Measurements from ENCODE around the gene UBE2L5.

Gene UBE2L5

GRCh38 chr13:30395192-30396158 lies 26.8 kb upstream of the UBE2L5 start:
- Histone ChIP-seq H3K27ac (ENCODE audit: extremely low read depth, low read depth, low read length) (peak overlapping the region; percentile 41; the same call in 1 of the 2 replicates), H3K4me3 (ENCODE audit: low read depth, low read length) (peak overlapping the region; percentile 38), H3K4me1 (ENCODE audit: control insufficient read depth, insufficient read depth, low read length) (no peaks in the 10 kb centered on the region), H3K9me3 (ENCODE audit: control insufficient read depth, insufficient read depth, low read depth, low read length) (no peaks in the 10 kb centered on the region), H3K36me3 (ENCODE audit: control insufficient read depth in 2 of 2, insufficient read depth in 1 of 2, low read length in 2 of 2) (no peaks in the 10 kb centered on the region)
- ChIA-PET CTCF (interaction anchor here (0.5 to 1.4 kb wide), 2 partner anchors 62 to 263 kb away, joined by 3 read pairs; no protein-coding TSS in a partner anchor), POLR2A (interaction anchor here (1.4 kb wide), 1 partner anchor 70 kb away, joined by 4 read pairs; the partner anchor contains the start of gene HMGB1)
- TF ChIP-seq ZNF501 (tag by site-specific recombination; IDR thresholded peaks at IDR 0.05), result peak; percentile 38; the same call in 1 of the 2 replicates
- no peak for TF ChIP-seq SP3 (tag by site-specific recombination; IDR thresholded peaks at IDR 0.05)
- peak; percentile 83 for TF ChIP-seq TRIM28 (IDR thresholded peaks at IDR 0.05; ENCODE audit: borderline replicate concordance, low read length)
- TF ChIP-seq ZNF23 (tag by site-specific recombination; IDR thresholded peaks at IDR 0.05; ENCODE audit: borderline replicate concordance), result no peak
- peak; percentile 63; the same call in 1 of the 2 replicates for TF ChIP-seq ZNF24 (tag by site-specific recombination; IDR thresholded peaks at IDR 0.05)
- TF ChIP-seq SP7 (tag by site-specific recombination; IDR thresholded peaks at IDR 0.05), result peak; percentile 34; the same call in 1 of the 2 replicates
- peak; percentile 88 for TF ChIP-seq ZBTB17 (tag by site-specific recombination; IDR thresholded peaks at IDR 0.05)
- no peak for TF ChIP-seq INSM2 (tag by site-specific recombination; IDR thresholded peaks at IDR 0.05)
- TF ChIP-seq ZNF426 (tag by site-specific recombination; IDR thresholded peaks at IDR 0.05), result no peak
- TF ChIP-seq ZNF660 (tag by site-specific recombination; IDR thresholded peaks at IDR 0.05), result peak; percentile 72; the same call in 1 of the 2 replicates
- TF ChIP-seq ZNF76 (tag by site-specific recombination; IDR thresholded peaks at IDR 0.05; ENCODE audit: borderline replicate concordance, low read depth), result no peak
- TF ChIP-seq HIC1 (tag by site-specific recombination; IDR thresholded peaks at IDR 0.05), result peak; percentile 42; the same call in 1 of the 2 replicates
- no peak for TF ChIP-seq OVOL3 (tag by site-specific recombination; IDR thresholded peaks at IDR 0.05)
- no peak for TF ChIP-seq MZF1 (tag by site-specific recombination; IDR thresholded peaks at IDR 0.05; ENCODE audit: borderline replicate concordance)
- TF ChIP-seq ZNF292 (tag by site-specific recombination; IDR thresholded peaks at IDR 0.05; ENCODE audit: borderline replicate concordance, low read depth), result no peak
- TF ChIP-seq REPIN1 (tag by site-specific recombination; IDR thresholded peaks at IDR 0.05; ENCODE audit: low read depth), result no peak
- peak; percentile 72 for TF ChIP-seq PRDM1 (tag by site-specific recombination; IDR thresholded peaks at IDR 0.05)
- peak; percentile 83 for TF ChIP-seq IKZF3 (tag by site-specific recombination; IDR thresholded peaks at IDR 0.05)
- TF ChIP-seq ZNF341 (tag by site-specific recombination; IDR thresholded peaks at IDR 0.05; ENCODE audit: low read depth), result 0 out of 2 replicates have a peak, but pooled peaks have one; percentile 22
- TF ChIP-seq FEZF1 (tag by site-specific recombination; IDR thresholded peaks at IDR 0.05), result 0 out of 2 replicates have a peak, but pooled peaks have one; percentile 13
- TF ChIP-seq PRDM10 (tag by site-specific recombination; IDR thresholded peaks at IDR 0.05), result peak; percentile 42; the same call in 1 of the 2 replicates
- TF ChIP-seq ZBTB6 (tag by site-specific recombination; IDR thresholded peaks at IDR 0.05), result 0 out of 2 replicates have a peak, but pooled peaks have one; percentile 22
- no peak; the same call in 1 of the 2 replicates for TF ChIP-seq ZNF366 (tag by site-specific recombination; conservative IDR thresholded peaks at IDR 0.05)
- TF ChIP-seq ZSCAN5A (tag by site-specific recombination; IDR thresholded peaks at IDR 0.05), result no peak
